ENCODE results near the gene HIPK3. TPM values are rescaled to one million over a fixed set of nuclear protein-coding genes. Genes with fewer than 3 reads are reported as not detected.

HIPK3 gene
- polyA plus RNA-seq, 1 donor from 2014 or later: 25.5 TPM

- Histone ChIP-seq H3K4me2 (ENCODE audit: low read length) (no peak overlapping the region), H3K9me2 (ENCODE audit: insufficient read depth, low read length) (no peaks in the 10 kb centered on the region), H3K27me3 (ENCODE audit: insufficient read depth, low read depth, low read length) (no peaks in the 10 kb centered on the region), H3K9ac (ENCODE audit: low read length) (no peak overlapping the region), H3K9me3 (ENCODE audit: low read length) (no peaks in the 10 kb centered on the region), H3K27ac (ENCODE audit: low read length) (no peak overlapping the region), H4K20me1 (ENCODE audit: insufficient read depth) (no peaks in the 10 kb centered on the region), H3K79me2 (replicated peaks; ENCODE audit: insufficient read depth, low read length) (peaks cover 2% of the 10 kb centered on the region), H2AFZ (ENCODE audit: low read depth, low read length) (no peak overlapping the region), H3F3A (ENCODE audit: insufficient read depth, low read length, poor library complexity, severe bottlenecking) (no peaks in the 10 kb centered on the region), H3K4me3 (ENCODE audit: low read length) (no peak overlapping the region), H3K36me3 (ENCODE audit: insufficient read depth, low read length) (no peaks in the 10 kb centered on the region)
- TF ChIP-seq RAD21 (conservative IDR thresholded peaks at IDR 0.05) (no peak), REST (IDR thresholded peaks at IDR 0.05; ENCODE audit: borderline replicate concordance) (no peak), TAF1 (IDR thresholded peaks at IDR 0.05; ENCODE audit: low read depth) (no peak), CTCF (IDR thresholded peaks at IDR 0.05; ENCODE audit: poor library complexity, severe bottlenecking) (no peak), EZH2 (IDR thresholded peaks at IDR 0.05; ENCODE audit: borderline replicate concordance, insufficient read depth, low read length, poor library complexity, severe bottlenecking) (no peak), POLR2AphosphoS5 (IDR thresholded peaks at IDR 0.05) (no peak), EP300 (conservative IDR thresholded peaks at IDR 0.05; ENCODE audit: poor library complexity, severe bottlenecking) (no peak), MXI1 (conservative IDR thresholded peaks at IDR 0.05; ENCODE audit: poor library complexity, severe bottlenecking) (no peak), SMC3 (conservative IDR thresholded peaks at IDR 0.05; ENCODE audit: poor library complexity) (no peak)
Observed at GRCh38 chr11:33317662-33318061, 60.5 kb downstream of the HIPK3 start.

- Histone ChIP-seq H4K20me1 (ENCODE audit: insufficient read depth) (no peaks in the 10 kb centered on the region), H2AFZ (ENCODE audit: low read depth, low read length) (no peak overlapping the region), H3K79me2 (replicated peaks; ENCODE audit: insufficient read depth, low read length) (peaks cover 5% of the 10 kb centered on the region), H3K27ac (ENCODE audit: low read length) (no peak overlapping the region), H3K9ac (ENCODE audit: low read length) (no peak overlapping the region), H3K36me3 (ENCODE audit: insufficient read depth, low read length) (no peaks in the 10 kb centered on the region), H3F3A (ENCODE audit: insufficient read depth, low read length, poor library complexity, severe bottlenecking) (no peaks in the 10 kb centered on the region), H3K9me3 (ENCODE audit: low read length) (no peaks in the 10 kb centered on the region), H3K4me2 (ENCODE audit: low read length) (no peak overlapping the region), H3K9me2 (ENCODE audit: insufficient read depth, low read length) (no peaks in the 10 kb centered on the region), H3K4me3 (ENCODE audit: low read length) (no peak overlapping the region), H3K27me3 (ENCODE audit: insufficient read depth, low read depth, low read length) (no peaks in the 10 kb centered on the region)
- TF ChIP-seq REST (IDR thresholded peaks at IDR 0.05; ENCODE audit: borderline replicate concordance) (no peak), TAF1 (IDR thresholded peaks at IDR 0.05; ENCODE audit: low read depth) (no peak), MXI1 (conservative IDR thresholded peaks at IDR 0.05; ENCODE audit: poor library complexity, severe bottlenecking) (no peak), EP300 (conservative IDR thresholded peaks at IDR 0.05; ENCODE audit: poor library complexity, severe bottlenecking) (no peak), RAD21 (conservative IDR thresholded peaks at IDR 0.05) (no peak), POLR2AphosphoS5 (IDR thresholded peaks at IDR 0.05) (no peak), SMC3 (conservative IDR thresholded peaks at IDR 0.05; ENCODE audit: poor library complexity) (no peak), CTCF (IDR thresholded peaks at IDR 0.05; ENCODE audit: poor library complexity, severe bottlenecking) (no peak)
Observed at GRCh38 chr11:33320016-33320813, 63.0 kb downstream of the HIPK3 start.

Measured in neural cell (in vitro differentiated cells).